Liver (tissue), 9 donors: ENCODE results near the gene EIF4A2. TPM values are rescaled to one million over a fixed set of nuclear protein-coding genes. Genes with fewer than 3 reads are reported as not detected.

ENCODE experiments used
- DNase-seq: peaks from one replicate; pipeline ENCODE4 v3.0.0-alpha.2; 2017; ENCODE audit warnings: low spot score
- H3K27ac ChIP-seq, 2 donors: one replicate each; pipeline ENCODE4 v1.7.0; 2013; ENCODE audit warnings: inconsistent platforms in 2 of 2, low read length in 2 of 2, control low read depth in 1 of 2, low read depth in 1 of 2, mild to moderate bottlenecking in 1 of 2
- H3K27me3 ChIP-seq, 4 donors: one replicate each; pipeline versions ENCODE4 v1.6.1 to v1.7.0; 2013; ENCODE audit warnings: low read length in 3 of 4, inconsistent platforms in 1 of 4, mild to moderate bottlenecking in 1 of 4, moderate library complexity in 1 of 4; ENCODE audit not compliant: control insufficient read depth in 4 of 4, insufficient read depth in 4 of 4
- H3K36me3 ChIP-seq, 4 donors: one replicate each; pipeline versions ENCODE4 v1.6.1 to v1.7.0; 2013; ENCODE audit warnings: low read length in 3 of 4, mild to moderate bottlenecking in 3 of 4, low read depth in 1 of 4, moderate library complexity in 1 of 4; ENCODE audit not compliant: control insufficient read depth in 4 of 4, insufficient read depth in 3 of 4
- H3K4me1 ChIP-seq, 4 donors: one replicate each; pipeline versions ENCODE4 v1.6.1 to v1.7.0; 2013; ENCODE audit warnings: low read length in 3 of 4, mild to moderate bottlenecking in 3 of 4, moderate library complexity in 1 of 4; ENCODE audit not compliant: control insufficient read depth in 4 of 4, insufficient read depth in 4 of 4
- H3K4me3 ChIP-seq, 3 donors: one replicate each; pipeline versions ENCODE4 v1.6.1 to v1.7.0; 2013; ENCODE audit warnings: low read length in 3 of 3, control low read depth in 1 of 3, low read depth in 1 of 3, mild to moderate bottlenecking in 1 of 3
- H3K9ac ChIP-seq, 2 donors: one replicate each; pipeline ENCODE4 v1.7.0; 2013; ENCODE audit warnings: low read length in 2 of 2, mild to moderate bottlenecking in 2 of 2, moderate library complexity in 2 of 2, control low read depth in 1 of 2, low read depth in 1 of 2
- H3K9me3 ChIP-seq, 4 donors: one replicate each; pipeline versions ENCODE4 v1.6.1 to v1.7.0; 2013; ENCODE audit warnings: low read length in 3 of 4; ENCODE audit not compliant: control insufficient read depth in 4 of 4
- CTCF ChIP-seq: fragments of 150-350 bp; IDR thresholded peaks from 2 replicates; pipeline ENCODE4 v1.5.1; 2017; ENCODE audit warnings: improper control_type of control experiment, low read depth, low read length; ENCODE audit not compliant: missing input control
- EGR1 ChIP-seq, 2 donors: IDR thresholded peaks; 2 replicates each; pipeline ENCODE4 v1.6.1; 2016 to 2018; ENCODE audit warnings: antibody characterized with exemption in 2 of 2, low read depth in 2 of 2
- FOXA1 ChIP-seq: IDR thresholded peaks from 2 replicates; pipeline ENCODE4 v1.6.1; 2016; ENCODE audit warnings: antibody characterized with exemption
- FOXA2 ChIP-seq: IDR thresholded peaks from 2 replicates; pipeline ENCODE4 v1.6.1; 2016; ENCODE audit warnings: antibody characterized with exemption
- GABPA ChIP-seq, 2 donors: IDR thresholded peaks in 1 of 2; conservative IDR thresholded peaks in 1 of 2; 2 replicates each; pipeline ENCODE4 v1.6.1; 2016; ENCODE audit warnings: antibody characterized with exemption in 2 of 2, mild to moderate bottlenecking in 1 of 2, moderate library complexity in 1 of 2
- HNF4A ChIP-seq, 2 donors: conservative IDR thresholded peaks; 2 replicates each; pipeline ENCODE4 v1.6.1; 2016; ENCODE audit warnings: antibody characterized with exemption in 2 of 2, mild to moderate bottlenecking in 2 of 2
- HNF4G ChIP-seq: IDR thresholded peaks from 2 replicates; pipeline ENCODE4 v1.6.1; 2016; ENCODE audit warnings: antibody characterized with exemption
- MAX ChIP-seq: IDR thresholded peaks from 2 replicates; pipeline ENCODE4 v1.6.1; 2016; ENCODE audit warnings: antibody characterized with exemption
- NR2F2 ChIP-seq: IDR thresholded peaks from 2 replicates; pipeline ENCODE4 v1.6.1; 2016; ENCODE audit warnings: antibody characterized with exemption
- RAD21 ChIP-seq, 2 donors: IDR thresholded peaks; 2 replicates each; pipeline ENCODE4 v1.6.1; 2016; ENCODE audit warnings: antibody characterized with exemption in 2 of 2, mild to moderate bottlenecking in 2 of 2
- RXRA ChIP-seq, 2 donors: IDR thresholded peaks; 2 replicates each; pipeline ENCODE4 v1.6.1; 2017 to 2018; ENCODE audit warnings: antibody characterized with exemption in 2 of 2, mild to moderate bottlenecking in 1 of 2
- ZBTB33 ChIP-seq: IDR thresholded peaks from 2 replicates; pipeline ENCODE4 v1.6.1; 2016; ENCODE audit warnings: antibody characterized with exemption
- WGBS: extraction: QIAGEN DNeasy Blood & Tissue Kit; methylation state at CpG from one replicate; pipeline ENCODE4 v1.1.7; 2013; 5-methylcytosine and 5-hydroxymethylcytosine counted together
- polyA plus RNA-seq, 2 donors: library from polyadenylated mRNA; stranded (reverse) in 1 of 2; unstranded in 1 of 2; fragments of 200-250 nt in 1 of 2; fragments of >200 nt in 1 of 2; fragmentation: Nextera tagmentation in 1 of 2; extraction: Ambion mirVana in 1 of 2; gene quantifications; one replicate each; pipeline versions ENCODE4 v1.2.1 to v1.2.3, GENCODE V29; 2013 to 2015
- total RNA-seq, 2 donors: library from RNA; depleted of rRNA; stranded (reverse); fragments of >200 nt; gene quantifications; one replicate each; pipeline ENCODE4 v1.2.3, GENCODE V29; 2014
- TF ChIP-seq, protein P1 (sequence below): IDR thresholded peaks from 2 replicates; pipeline ENCODE4 v1.6.1; 2016; ENCODE audit warnings: antibody characterized with exemption, mild to moderate bottlenecking
- donor health status: healthy.
- donor health status: healthy.
- donor health status: healthy.
- donor health status: healthy.
- donor health status: healthy.

The EIF4A2 gene
- total and polyA plus RNA-seq, 4 donors: 81.4 to 373 (median 172) TPM

GRCh38 chr3:186806089-186807055 is 23.0 kb downstream of the EIF4A2 start, which contains the start of gene RFC4:
RFC4 (minus strand) TSS chr3:186806482; CDS start chr3:186804713, 1,769 bp downstream.
- TF ChIP-seq HNF4A (conservative IDR thresholded peaks at IDR 0.05) (no peak), NR2F2 (peak; percentile 40), RXRA (IDR thresholded peaks at IDR 0.05) (no peak), MAX (no peak), HNF4G (no peak), FOXA1 (no peak), ZBTB33 (peak; percentile 52), CTCF (no peak), EGR1 (IDR thresholded peaks at IDR 0.05; ENCODE audit: low read depth in 2 of 2) (no peak), GABPA (IDR thresholded peaks at IDR 0.05 in 1 of 2, conservative IDR thresholded peaks at IDR 0.05 in 1 of 2) (peak; percentile 79 to 97), FOXA2 (no peak), RAD21 (IDR thresholded peaks at IDR 0.05) (peak; percentile 8 to 12)
- TF ChIP-seq, protein P1, sequence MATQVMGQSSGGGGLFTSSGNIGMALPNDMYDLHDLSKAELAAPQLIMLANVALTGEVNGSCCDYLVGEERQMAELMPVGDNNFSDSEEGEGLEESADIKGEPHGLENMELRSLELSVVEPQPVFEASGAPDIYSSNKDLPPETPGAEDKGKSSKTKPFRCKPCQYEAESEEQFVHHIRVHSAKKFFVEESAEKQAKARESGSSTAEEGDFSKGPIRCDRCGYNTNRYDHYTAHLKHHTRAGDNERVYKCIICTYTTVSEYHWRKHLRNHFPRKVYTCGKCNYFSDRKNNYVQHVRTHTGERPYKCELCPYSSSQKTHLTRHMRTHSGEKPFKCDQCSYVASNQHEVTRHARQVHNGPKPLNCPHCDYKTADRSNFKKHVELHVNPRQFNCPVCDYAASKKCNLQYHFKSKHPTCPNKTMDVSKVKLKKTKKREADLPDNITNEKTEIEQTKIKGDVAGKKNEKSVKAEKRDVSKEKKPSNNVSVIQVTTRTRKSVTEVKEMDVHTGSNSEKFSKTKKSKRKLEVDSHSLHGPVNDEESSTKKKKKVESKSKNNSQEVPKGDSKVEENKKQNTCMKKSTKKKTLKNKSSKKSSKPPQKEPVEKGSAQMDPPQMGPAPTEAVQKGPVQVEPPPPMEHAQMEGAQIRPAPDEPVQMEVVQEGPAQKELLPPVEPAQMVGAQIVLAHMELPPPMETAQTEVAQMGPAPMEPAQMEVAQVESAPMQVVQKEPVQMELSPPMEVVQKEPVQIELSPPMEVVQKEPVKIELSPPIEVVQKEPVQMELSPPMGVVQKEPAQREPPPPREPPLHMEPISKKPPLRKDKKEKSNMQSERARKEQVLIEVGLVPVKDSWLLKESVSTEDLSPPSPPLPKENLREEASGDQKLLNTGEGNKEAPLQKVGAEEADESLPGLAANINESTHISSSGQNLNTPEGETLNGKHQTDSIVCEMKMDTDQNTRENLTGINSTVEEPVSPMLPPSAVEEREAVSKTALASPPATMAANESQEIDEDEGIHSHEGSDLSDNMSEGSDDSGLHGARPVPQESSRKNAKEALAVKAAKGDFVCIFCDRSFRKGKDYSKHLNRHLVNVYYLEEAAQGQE: no peak
- Histone ChIP-seq H3K9me3 (no peaks in the 10 kb centered on the region), H3K4me3 (peak within 1 kb of the TSS; percentile 89 to 99 (median 97)), H3K4me1 (peaks cover 4 to 23% (median 13%) of the 10 kb centered on the region in 4 donors), H3K36me3 (peaks cover 0 to 5% (median 0%) of the 10 kb centered on the region in 4 donors), H3K27ac (peak within 1 kb of the TSS; percentile 91), H3K9ac (peak within 1 kb of the TSS; percentile 61 to 73), H3K27me3 (no peaks in the 10 kb centered on the region)
- WGBS: under 1% methylated on average over 70 of the region's 70 CpGs
- DNase-seq: peak; percentile 89
